Smooth muscle cell (in vitro differentiated cells): ENCODE measurements around the gene RAD23B. TPM values are rescaled to one million over a fixed set of nuclear protein-coding genes. Genes with fewer than 3 reads are reported as not detected.
"Not testable (repeated sequence)": the region's sequence is repeated elsewhere in the genome, so short reads cannot be mapped to it uniquely, and the experiment has no call there.

ENCODE experiments used
- DNase-seq: peaks from one replicate; lab custom pipeline; 2025; ENCODE audit not compliant: unreplicated experiment; lab: John Stamatoyannopoulos, UW
- H2AFZ ChIP-seq: fragments of 200-600 bp; sonication (generic); 2 replicates; pipeline ENCODE4 v1.6.0; 2016; ENCODE audit warnings: antibody characterized with exemption, low read depth, mild to moderate bottlenecking
- H3F3A ChIP-seq: fragments of 200-600 bp; sonication (generic); 2 replicates; pipeline ENCODE4 v1.6.0; 2017; ENCODE audit warnings: antibody characterized with exemption, low read depth
- H3K27ac ChIP-seq: fragments of 200-600 bp; sonication (generic); 2 replicates; pipeline ENCODE4 v1.5.1; 2016; ENCODE audit warnings: low read depth, mild to moderate bottlenecking
- H3K27me3 ChIP-seq: fragments of 200-600 bp; sonication (generic); 2 replicates; pipeline ENCODE4 v1.6.1; 2016; ENCODE audit warnings: low read depth, mild to moderate bottlenecking
- H3K36me3 ChIP-seq: fragments of 200-600 bp; sonication (generic); 2 replicates; pipeline ENCODE4 v1.5.1; 2016; ENCODE audit warnings: low read depth
- H3K4me1 ChIP-seq: fragments of 200-600 bp; sonication (generic); 2 replicates; pipeline ENCODE4 v1.5.1; 2016; ENCODE audit warnings: low read depth
- H3K4me2 ChIP-seq: fragments of 200-600 bp; sonication (generic); 2 replicates; pipeline ENCODE4 v1.6.0; 2016; ENCODE audit warnings: mild to moderate bottlenecking
- H3K4me3 ChIP-seq: fragments of 200-600 bp; sonication (generic); 2 replicates; pipeline ENCODE4 v1.5.1; 2016; ENCODE audit warnings: mild to moderate bottlenecking
- H3K79me2 ChIP-seq: fragments of 200-600 bp; sonication (generic); 2 replicates; pipeline ENCODE4 v1.6.0; 2016; ENCODE audit warnings: low read depth, mild to moderate bottlenecking
- H3K9ac ChIP-seq: fragments of 200-600 bp; sonication (generic); 2 replicates; pipeline ENCODE4 v1.6.0; 2016; ENCODE audit warnings: low read depth
- H3K9me3 ChIP-seq: fragments of 200-600 bp; sonication (generic); replicated peaks from 2 replicates; pipeline ENCODE4 v1.5.1; 2016; ENCODE audit warnings: low read depth
- H4K20me1 ChIP-seq: fragments of 200-600 bp; sonication (generic); 2 replicates; pipeline ENCODE4 v1.6.0; 2016; ENCODE audit warnings: low read depth
- CTCF ChIP-seq: fragments of 200-600 bp; sonication (generic); IDR thresholded peaks from 2 replicates; pipeline ENCODE4 v1.5.1; 2017; ENCODE audit warnings: borderline replicate concordance, mild to moderate bottlenecking, antibody characterized with exemption; ENCODE audit not compliant: insufficient read depth, poor library complexity, severe bottlenecking
- WGBS: methylation state at CpG from one replicate; pipeline ENCODE4 v1.1.7; 2016; ENCODE audit warnings: low lambda C conversion rate; 5-methylcytosine and 5-hydroxymethylcytosine counted together
- polyA plus RNA-seq: library from polyadenylated mRNA; unstranded; fragments of >200 nt; fragmentation: Nextera tagmentation; extraction: Ambion mirVana; gene quantifications from 2 replicates; pipeline ENCODE4 v1.2.1, GENCODE V29; 2016
- total RNA-seq: library from RNA; depleted of rRNA; stranded (reverse); fragments of >200 nt; gene quantifications from 2 replicates; pipeline ENCODE4 v1.2.3, GENCODE V29; 2014

RAD23B gene
- total and polyA plus RNA-seq, 2 experiments from 2014 or later: 11.0 to 112 TPM

DNA sequence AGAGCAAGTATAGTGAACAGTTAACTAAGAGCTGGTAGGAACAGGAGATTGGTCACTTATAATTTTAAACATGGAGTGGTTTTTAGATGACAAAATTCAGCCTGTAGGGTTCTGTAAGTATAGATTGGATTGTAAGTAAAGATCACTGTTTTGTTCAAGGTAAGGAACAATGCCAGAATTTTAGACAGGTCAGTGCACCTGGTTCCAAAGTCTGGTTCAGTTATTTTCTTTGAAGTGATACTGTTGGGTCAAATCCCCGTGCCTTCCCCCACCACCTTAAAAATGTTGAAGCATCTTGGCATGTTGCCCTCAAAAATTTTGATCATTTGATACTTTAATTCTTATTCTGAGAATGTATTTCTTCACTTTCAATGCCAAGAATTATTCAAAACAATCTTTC is 12.9 kb downstream of the RAD23B start:
- H3K27me3 ChIP-seq: no peaks in the 10 kb centered on the region
- no peak overlapping the region for H3K4me3 ChIP-seq
- peaks cover 100% of the 10 kb centered on the region for H4K20me1 ChIP-seq
- H3K36me3 ChIP-seq: no peaks in the 10 kb centered on the region
- H3K79me2 ChIP-seq: peaks cover 100% of the 10 kb centered on the region
- no peaks in the 10 kb centered on the region for H3K9me3 ChIP-seq
- H3K27ac ChIP-seq: no peak overlapping the region
- no peak overlapping the region for H2AFZ ChIP-seq
- H3K4me2 ChIP-seq: no peak overlapping the region
- DNase-seq: no peak
- no peak for TF ChIP-seq CTCF
- H3F3A ChIP-seq: peaks cover 14% of the 10 kb centered on the region
- 95% methylated on average over 1 of the region's 1 CpG for WGBS
- H3K4me1 ChIP-seq: peaks cover 17% of the 10 kb centered on the region
- no peak overlapping the region for H3K9ac ChIP-seq

- not testable (repeated sequence) for H3K4me3 ChIP-seq, H3K27ac ChIP-seq, H2AFZ ChIP-seq, H3K9ac ChIP-seq, H3K27me3 ChIP-seq, DNase-seq, H3K4me2 ChIP-seq, H3K36me3 ChIP-seq, H3K9me3 ChIP-seq
- H3K79me2 ChIP-seq: peaks cover 100% of the 10 kb centered on the region
- WGBS: 100% methylated on average over 8 of the region's 8 CpGs
- peaks cover 100% of the 10 kb centered on the region for H4K20me1 ChIP-seq
- peaks cover 17% of the 10 kb centered on the region for H3K4me1 ChIP-seq
- H3F3A ChIP-seq: peaks cover 14% of the 10 kb centered on the region
These were observed 13.5 kb downstream of the RAD23B start for GRCh38 chr9:107296592-107296991.

DNA sequence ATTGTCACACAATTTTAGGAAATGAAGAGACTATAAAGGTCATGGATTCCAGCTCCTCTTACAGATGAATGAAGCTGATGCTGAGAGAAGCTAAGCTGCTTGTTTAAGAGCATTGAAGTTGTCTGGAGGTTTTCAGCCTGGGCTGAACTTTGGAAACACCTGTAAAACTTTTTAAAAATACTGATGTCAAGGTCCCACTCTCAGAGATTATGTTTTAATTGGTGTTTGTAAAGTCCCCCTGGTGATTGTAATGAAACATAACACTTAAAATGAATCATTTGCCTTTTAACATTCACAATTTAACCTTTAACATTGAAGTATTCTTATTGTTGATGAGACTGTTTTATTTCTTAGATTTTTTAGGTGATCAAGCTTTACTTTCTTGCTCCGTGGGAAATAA is 16.4 kb downstream of the RAD23B start:
- Histone ChIP-seq H3K27me3 (no peaks in the 10 kb centered on the region), H3K4me1 (peaks cover 12% of the 10 kb centered on the region), H3K9me3 (no peaks in the 10 kb centered on the region), H4K20me1 (peaks cover 100% of the 10 kb centered on the region), H3K4me2 (no peak overlapping the region), H3F3A (peaks cover 10% of the 10 kb centered on the region), H3K27ac (peak overlapping the region; percentile 29), H3K4me3 (no peak overlapping the region), H2AFZ (no peak overlapping the region), H3K79me2 (peaks cover 100% of the 10 kb centered on the region), H3K36me3 (no peaks in the 10 kb centered on the region), H3K9ac (no peak overlapping the region)
- WGBS: 95% methylated on average over 1 of the region's 1 CpG
- peak; percentile 29 for TF ChIP-seq CTCF
- DNase-seq: no peak

- Histone ChIP-seq H4K20me1 (peaks cover 100% of the 10 kb centered on the region), H3K27me3 (no peaks in the 10 kb centered on the region), H3K36me3 (peaks cover 19% of the 10 kb centered on the region), H3K4me1 (no peaks in the 10 kb centered on the region), H2AFZ (no peak overlapping the region), H3K4me2 (no peak overlapping the region), H3K79me2 (peaks cover 97% of the 10 kb centered on the region), H3F3A (peaks cover 14% of the 10 kb centered on the region), H3K9ac (no peak overlapping the region), H3K4me3 (no peak overlapping the region), H3K9me3 (no peaks in the 10 kb centered on the region), H3K27ac (no peak overlapping the region)
- no peak for DNase-seq
- 98% methylated on average over 2 of the region's 2 CpGs for WGBS
- no peak for TF ChIP-seq CTCF
These were observed 23.2 kb downstream of the RAD23B start for GRCh38 chr9:107306308-107306707.
